Endothelial cell of umbilical vein (primary cell): Measurements from ENCODE around the gene GTF3C2.

ENCODE experiments used
- CTCF ChIP-seq, 2 donors: IDR thresholded peaks; 1 replicate in 1 of 2; 2 replicates in 1 of 2; pipeline ENCODE4 v1.5.1; 2011; ENCODE audit warnings: low read length in 2 of 2, mild to moderate bottlenecking in 2 of 2, moderate library complexity in 2 of 2, control low read depth in 1 of 2, inconsistent platforms in 1 of 2, low read depth in 1 of 2; ENCODE audit not compliant: insufficient read depth in 1 of 2; ENCODE audit errors: extremely low read depth in 1 of 2
- EZH2 ChIP-seq: IDR thresholded peaks from 2 replicates; pipeline ENCODE4 v1.6.1; 2012; ENCODE audit warnings: borderline replicate concordance, low read depth, mild to moderate bottlenecking, moderate library complexity, low read length, inconsistent platforms; ENCODE audit not compliant: severe bottlenecking
- JUN ChIP-seq: IDR thresholded peaks from 2 replicates; pipeline ENCODE4 v1.6.1; 2011; ENCODE audit warnings: borderline replicate concordance, low read depth; ENCODE audit not compliant: insufficient read length, insufficient read depth
- MAX ChIP-seq: IDR thresholded peaks from 2 replicates; pipeline ENCODE4 v1.6.1; 2011; ENCODE audit not compliant: insufficient read depth, insufficient read length
- POLR2A ChIP-seq: IDR thresholded peaks from 2 replicates; pipeline ENCODE4 v1.6.1; 2012; ENCODE audit warnings: low read depth, mild to moderate bottlenecking, control low read depth, low read length
- POLR2AphosphoS5 ChIP-seq: IDR thresholded peaks from 2 replicates; pipeline ENCODE4 v1.6.1; 2012; ENCODE audit warnings: low read depth, mild to moderate bottlenecking, control low read depth, low read length, moderate library complexity; ENCODE audit not compliant: insufficient read depth

- peak; percentile 18 for TF ChIP-seq POLR2A
- no peak for TF ChIP-seq CTCF (IDR thresholded peaks at IDR 0.05; ENCODE audit: extremely low read depth in 1 of 2, insufficient read depth in 1 of 2, low read depth in 1 of 2, low read length in 2 of 2)
- no peak for TF ChIP-seq EZH2
- TF ChIP-seq MAX, result no peak
- TF ChIP-seq JUN, result no peak
- TF ChIP-seq POLR2AphosphoS5, result no peak
These were observed 19.7 kb upstream of the GTF3C2 start for GRCh38 chr2:27376151-27376865.
